ENCODE measurements around the gene TNS1. TPM values are rescaled to one million over a fixed set of nuclear protein-coding genes. Genes with fewer than 3 reads are reported as not detected.
"Not testable (repeated sequence)": the region's sequence is repeated elsewhere in the genome, so short reads cannot be mapped to it uniquely, and the experiment has no call there.

TNS1 gene
- total and polyA plus RNA-seq, 4 donors: 67.0 to 377 (median 208) TPM

DNA sequence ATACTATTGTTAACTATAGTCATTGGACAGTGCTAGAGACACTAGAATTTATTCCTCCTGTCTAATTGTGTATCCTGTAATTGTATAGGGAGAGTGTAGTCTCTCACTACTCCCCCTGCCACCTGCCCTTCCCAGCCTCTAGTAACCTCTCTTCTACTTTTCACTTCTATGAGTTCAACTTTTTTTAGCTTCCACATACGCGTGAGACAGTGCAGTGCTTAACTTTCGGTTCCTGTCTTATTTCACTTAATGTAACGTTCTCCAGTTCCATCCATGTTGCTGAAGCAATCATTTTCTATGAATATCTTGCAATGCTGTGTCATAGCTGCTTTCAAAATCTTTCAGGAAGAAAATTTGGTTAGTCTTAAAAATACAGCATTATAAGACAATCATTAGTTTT lies 43.4 kb upstream of the TNS1 start:
- WGBS, 2 donors: 17 to 47% methylated on average over 4 of the region's 4 CpGs
- Histone ChIP-seq H3K27ac (ENCODE audit: low read depth in 1 of 2, low read length in 1 of 2) (no peak overlapping the region), H3K4me1 (ENCODE audit: control insufficient read depth in 5 of 5, insufficient read depth in 5 of 5, low read length in 5 of 5) (no peaks in the 10 kb centered on the region), H3K27me3 (ENCODE audit: control insufficient read depth in 3 of 3, insufficient read depth in 3 of 3, low read length in 2 of 3) (peaks cover 0 to 1% (median 0%) of the 10 kb centered on the region in 3 donors), H3K36me3 (ENCODE audit: control insufficient read depth in 4 of 4, insufficient read depth in 4 of 4, low read length in 4 of 4) (no peaks in the 10 kb centered on the region), H3K4me3 (no peak overlapping the region), H3K9ac (ENCODE audit: insufficient read depth in 1 of 2, low read length in 2 of 2) (no peak overlapping the region), H3K9me3 (ENCODE audit: control insufficient read depth in 4 of 4, insufficient read depth in 3 of 4, low read length in 3 of 4) (peaks cover 0 to 6% (median 0%) of the 10 kb centered on the region in 4 donors)
- TF ChIP-seq, protein P1, sequence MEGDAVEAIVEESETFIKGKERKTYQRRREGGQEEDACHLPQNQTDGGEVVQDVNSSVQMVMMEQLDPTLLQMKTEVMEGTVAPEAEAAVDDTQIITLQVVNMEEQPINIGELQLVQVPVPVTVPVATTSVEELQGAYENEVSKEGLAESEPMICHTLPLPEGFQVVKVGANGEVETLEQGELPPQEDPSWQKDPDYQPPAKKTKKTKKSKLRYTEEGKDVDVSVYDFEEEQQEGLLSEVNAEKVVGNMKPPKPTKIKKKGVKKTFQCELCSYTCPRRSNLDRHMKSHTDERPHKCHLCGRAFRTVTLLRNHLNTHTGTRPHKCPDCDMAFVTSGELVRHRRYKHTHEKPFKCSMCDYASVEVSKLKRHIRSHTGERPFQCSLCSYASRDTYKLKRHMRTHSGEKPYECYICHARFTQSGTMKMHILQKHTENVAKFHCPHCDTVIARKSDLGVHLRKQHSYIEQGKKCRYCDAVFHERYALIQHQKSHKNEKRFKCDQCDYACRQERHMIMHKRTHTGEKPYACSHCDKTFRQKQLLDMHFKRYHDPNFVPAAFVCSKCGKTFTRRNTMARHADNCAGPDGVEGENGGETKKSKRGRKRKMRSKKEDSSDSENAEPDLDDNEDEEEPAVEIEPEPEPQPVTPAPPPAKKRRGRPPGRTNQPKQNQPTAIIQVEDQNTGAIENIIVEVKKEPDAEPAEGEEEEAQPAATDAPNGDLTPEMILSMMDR (IDR thresholded peaks at IDR 0.05; ENCODE audit: control extremely low read depth, extremely low read depth): no peak
- ATAC-seq (ENCODE audit: insufficient read depth, low FRiP score) (no peak), DNase-seq (no peak)

DNA sequence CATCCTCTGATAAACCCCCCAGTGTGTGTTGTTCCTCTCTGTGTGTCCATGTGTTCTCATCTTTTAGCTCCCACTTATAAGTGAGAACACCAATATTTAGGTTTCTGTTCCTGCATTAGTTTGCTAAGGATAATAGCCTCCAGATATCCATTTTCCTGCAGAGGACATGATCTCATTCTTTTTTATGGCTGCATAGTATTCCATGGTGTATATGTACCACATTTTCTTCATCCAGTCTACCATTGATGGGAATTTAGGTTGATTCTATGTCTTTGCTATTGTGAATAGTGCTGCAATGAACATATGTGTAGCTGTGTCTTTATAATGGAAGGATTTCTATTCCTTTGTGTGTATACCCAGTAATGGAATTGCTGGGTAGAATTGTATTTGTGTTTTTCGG lies 41.8 kb upstream of the TNS1 start:
- ATAC-seq (ENCODE audit: insufficient read depth, low FRiP score); H3K36me3 ChIP-seq (ENCODE audit: control insufficient read depth in 4 of 4, insufficient read depth in 4 of 4, low read length in 4 of 4); H3K4me1 ChIP-seq (ENCODE audit: control insufficient read depth in 5 of 5, insufficient read depth in 5 of 5, low read length in 5 of 5); H3K27me3 ChIP-seq (ENCODE audit: control insufficient read depth in 3 of 3, insufficient read depth in 3 of 3, low read length in 2 of 3); H3K27ac ChIP-seq (ENCODE audit: low read depth in 1 of 2, low read length in 1 of 2); H3K4me3 ChIP-seq; H3K9me3 ChIP-seq (ENCODE audit: control insufficient read depth in 4 of 4, insufficient read depth in 3 of 4, low read length in 3 of 4); H3K9ac ChIP-seq (ENCODE audit: insufficient read depth in 1 of 2, low read length in 2 of 2); DNase-seq: not testable (repeated sequence)
- 97 to 100% methylated on average over 1 of the region's 1 CpG for WGBS, 2 donors

DNA sequence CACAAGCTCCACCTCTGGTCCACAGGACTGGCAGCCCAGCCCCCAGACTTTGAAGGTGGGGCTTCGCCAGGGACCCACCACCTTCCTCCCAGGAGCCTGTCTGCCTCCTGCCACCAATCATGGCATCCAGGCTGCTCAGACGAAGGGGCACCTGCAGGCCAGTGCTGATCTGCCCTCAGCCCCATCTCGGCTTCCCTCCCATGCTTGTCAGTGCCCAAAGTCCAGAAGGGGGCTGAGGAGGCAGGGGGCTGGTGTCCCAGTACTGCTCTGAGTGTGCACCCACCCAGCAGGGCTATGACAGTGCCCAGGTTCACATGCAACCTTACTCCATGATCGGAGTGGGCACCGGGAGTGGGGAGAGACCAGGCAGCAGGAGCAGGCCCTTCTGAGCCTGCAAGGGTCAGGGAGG lies 40.9 kb upstream of the TNS1 start:
- TF ChIP-seq, protein P1 (IDR thresholded peaks at IDR 0.05; ENCODE audit: control extremely low read depth, extremely low read depth): no peak
- Histone ChIP-seq H3K9me3 (ENCODE audit: control insufficient read depth in 4 of 4, insufficient read depth in 3 of 4, low read length in 3 of 4) (peaks cover 0 to 2% (median 0%) of the 10 kb centered on the region in 4 donors), H3K36me3 (ENCODE audit: control insufficient read depth in 4 of 4, insufficient read depth in 4 of 4, low read length in 4 of 4) (no peaks in the 10 kb centered on the region), H3K4me3 (no peak overlapping the region), H3K4me1 (ENCODE audit: control insufficient read depth in 5 of 5, insufficient read depth in 5 of 5, low read length in 5 of 5) (no peaks in the 10 kb centered on the region), H3K9ac (ENCODE audit: insufficient read depth in 1 of 2, low read length in 2 of 2) (no peak overlapping the region), H3K27me3 (ENCODE audit: control insufficient read depth in 3 of 3, insufficient read depth in 3 of 3, low read length in 2 of 3) (peaks cover 0 to 14% (median 0%) of the 10 kb centered on the region in 3 donors), H3K27ac (ENCODE audit: low read depth in 1 of 2, low read length in 1 of 2) (no peak overlapping the region)
- WGBS, 2 donors: 96 to 97% methylated on average over 5 of the region's 5 CpGs
- DNase-seq (no peak), ATAC-seq (ENCODE audit: insufficient read depth, low FRiP score) (no peak)

DNA sequence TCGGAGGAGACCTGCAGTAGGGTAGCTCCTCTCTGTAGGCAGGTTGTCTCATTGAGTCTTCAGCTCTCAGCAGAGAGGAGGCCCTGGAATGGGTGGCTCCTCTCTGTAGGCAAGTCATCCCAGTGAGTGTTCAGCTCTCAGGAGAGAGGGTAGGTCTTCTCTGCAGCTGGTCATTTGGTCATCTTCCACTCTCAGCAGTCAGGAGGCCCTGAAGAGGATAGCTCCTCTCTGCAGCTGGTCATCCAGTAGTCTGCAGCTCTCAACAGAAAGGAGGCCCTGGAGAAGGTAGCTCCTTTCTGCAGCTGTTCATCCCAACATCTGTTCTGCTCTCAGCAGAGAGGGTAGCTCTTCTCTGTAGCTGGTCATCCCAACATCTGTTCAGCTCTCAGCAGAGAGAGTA lies 40.3 kb upstream of the TNS1 start:
- Histone ChIP-seq H3K27ac (ENCODE audit: low read depth in 1 of 2, low read length in 1 of 2) (no peak overlapping the region), H3K36me3 (ENCODE audit: control insufficient read depth in 4 of 4, insufficient read depth in 4 of 4, low read length in 4 of 4) (no peaks in the 10 kb centered on the region), H3K9ac (ENCODE audit: insufficient read depth in 1 of 2, low read length in 2 of 2) (no peak overlapping the region), H3K4me3 (no peak overlapping the region), H3K27me3 (ENCODE audit: control insufficient read depth in 3 of 3, insufficient read depth in 3 of 3, low read length in 2 of 3) (peaks cover 0 to 14% (median 0%) of the 10 kb centered on the region in 3 donors), H3K4me1 (ENCODE audit: control insufficient read depth in 5 of 5, insufficient read depth in 5 of 5, low read length in 5 of 5) (no peaks in the 10 kb centered on the region), H3K9me3 (ENCODE audit: control insufficient read depth in 4 of 4, insufficient read depth in 3 of 4, low read length in 3 of 4) (peaks cover 0 to 2% (median 0%) of the 10 kb centered on the region in 4 donors)
- DNase-seq (no peak), ATAC-seq (ENCODE audit: insufficient read depth, low FRiP score) (no peak)
- 94 to 96% methylated on average over 1 of the region's 1 CpG for WGBS, 2 donors
- TF ChIP-seq, protein P1 (IDR thresholded peaks at IDR 0.05; ENCODE audit: control extremely low read depth, extremely low read depth): no peak
